Mesangial cell (primary cell): ENCODE measurements around the gene POLR2H. TPM values are rescaled to one million over a fixed set of nuclear protein-coding genes. Genes with fewer than 3 reads are reported as not detected.

Experiments used
- total RNA-seq: library from RNA; depleted of rRNA; stranded (reverse); fragments of >200 nt; gene quantifications from 2 replicates; pipeline ENCODE4 v1.2.3, GENCODE V29; 2015

Gene POLR2H
- 50.3 and 105 TPM in 2 replicates for total RNA-seq

GRCh38 chr3:184361532-184361931 lies at the start of gene POLR2H, which contains the start of gene CLCN2:
Gene POLR2H (plus strand): TSS chr3:184361710. CDS start chr3:184363493, 1,783 bp downstream.
Gene CLCN2 (minus strand): TSS chr3:184361605. CDS start chr3:184361479, 126 bp downstream.

GRCh38 chr3:184314363-184314699 lies 47.2 kb upstream of the POLR2H start, which contains the start of gene EIF4G1:
Gene EIF4G1 (plus strand): TSS chr3:184314606. CDS start chr3:184315797, 1,191 bp downstream.

GRCh38 chr3:184337399-184337714 lies 24.2 kb upstream of the POLR2H start, which contains the start of gene FAM131A:
Gene FAM131A (plus strand): TSS chr3:184337600. CDS start chr3:184337631, 31 bp downstream.

GRCh38 chr3:184377882-184378445 lies 16.5 kb downstream of the POLR2H start, which contains the start of gene THPO:
Gene THPO (minus strand): TSS chr3:184378207. CDS start chr3:184376259, 1,948 bp downstream.

GRCh38 chr3:184379358-184380184 lies 18.1 kb downstream of the POLR2H start, which contains the start of gene CHRD:
Gene CHRD (plus strand): TSS chr3:184380054. CDS start chr3:184380319, 265 bp downstream.

Other genes starting within 250 kb of the POLR2H start
- gene EIF2B5, start 226.4 kb upstream of the POLR2H start, total RNA-seq, result 21.8 and 30.5 TPM in 2 replicates
- gene DVL3, start 206.3 kb upstream of the POLR2H start, total RNA-seq, result 42.0 and 79.0 TPM in 2 replicates
- 383 and 406 TPM in 2 replicates for gene AP2M1, start 186.9 kb upstream of the POLR2H start, total RNA-seq
- gene ABCF3, start 175.5 kb upstream of the POLR2H start, total RNA-seq, result 40.4 and 79.1 TPM in 2 replicates
- gene VWA5B2, start 132.1 kb upstream of the POLR2H start, total RNA-seq, result 0.13 TPM in 1 of 2 replicates, not detected in the other
- gene ALG3, start 112.7 kb upstream of the POLR2H start, total RNA-seq, result 64.1 and 67.6 TPM in 2 replicates
- 6.2 and 7.2 TPM in 2 replicates for gene EEF1AKMT4, start 112.0 kb upstream of the POLR2H start, total RNA-seq
- gene CAMK2N2, start 100.2 kb upstream of the POLR2H start, total RNA-seq, result 0.16 and 0.38 TPM in 2 replicates
- gene ECE2, start 85.7 kb upstream of the POLR2H start, total RNA-seq, result not detected in 2 replicates
- gene PSMD2, start 62.5 kb upstream of the POLR2H start, total RNA-seq, result 278 and 988 TPM in 2 replicates
- 314 and 479 TPM in 2 replicates for gene EIF4G1, start 47.1 kb upstream of the POLR2H start, total RNA-seq
- gene FAM131A, start 24.1 kb upstream of the POLR2H start, total RNA-seq, result 15.6 and 19.6 TPM in 2 replicates
- gene CLCN2, start 105 bp upstream of the POLR2H start, total RNA-seq, result 3.9 and 4.1 TPM in 2 replicates
- not detected in 2 replicates for gene THPO, start 16.5 kb downstream of the POLR2H start, total RNA-seq
- gene CHRD, start 18.3 kb downstream of the POLR2H start, total RNA-seq, result under 0.01 and 0.13 TPM in 2 replicates
- gene EPHB3, start 200.1 kb downstream of the POLR2H start, total RNA-seq, result 0.13 and 0.16 TPM in 2 replicates